IMR-90 (cell line): ENCODE measurements around the gene GIPC3. TPM values are rescaled to one million over a fixed set of nuclear protein-coding genes. Genes with fewer than 3 reads are reported as not detected.

ENCODE experiments used
- ATAC-seq: fragments of 200-7000 bp; cut with Tn5 transposase; 2 replicates; pipeline ENCODE4 v1.9.1; 2020; ENCODE audit warnings: low read depth, mild to moderate bottlenecking, moderate library complexity
- BruUV-seq: library from RNA; stranded (reverse); fragments of 400-500 nt; replicated peaks from 2 replicates; lab custom pipeline; 2021; lab: Mats Ljungman, UMichigan
- CTCF ChIA-PET: fragments of 300-600 bp; formaldehyde crosslinking; extraction: SDS; loops from one replicate; lab custom pipeline; 2021; ENCODE audit warnings: antibody characterized with exemption; lab: Yijun Ruan, JAX
- POLR2A ChIA-PET: fragments of 300-600 bp; sonication (Branson Sonifier 250); formaldehyde crosslinking; loops from one replicate; lab custom pipeline; 2022; ENCODE audit warnings: antibody characterized with exemption; ENCODE audit not compliant: unreplicated experiment; lab: Charles Lee
- DNase-seq: peaks from one replicate; pipeline ENCODE4 v3.0.0; 2013
- H2AFZ ChIP-seq: replicated peaks from 2 replicates; pipeline ENCODE3; 2013; ENCODE audit warnings: low read length, mild to moderate bottlenecking; ENCODE audit not compliant: poor library complexity
- H2AK5ac ChIP-seq: 2 replicates; pipeline ENCODE4 v1.6.1; 2013; ENCODE audit warnings: low read depth, low read length, inconsistent platforms
- H2AK9ac ChIP-seq: replicated peaks from 2 replicates; pipeline ENCODE3; 2013; ENCODE audit warnings: mild to moderate bottlenecking, low read depth, low read length, moderate library complexity; ENCODE audit not compliant: poor library complexity
- H2BK120ac ChIP-seq: 2 replicates; pipeline ENCODE4 v1.6.1; 2013; ENCODE audit warnings: low read depth, low read length, inconsistent platforms
- H2BK15ac ChIP-seq: 3 replicates; pipeline ENCODE4 v1.6.1; 2013; ENCODE audit warnings: low read depth, low read length, inconsistent platforms
- H2BK20ac ChIP-seq: 2 replicates; pipeline ENCODE4 v1.6.1; 2013; ENCODE audit warnings: low read depth, mild to moderate bottlenecking, inconsistent platforms, low read length, moderate library complexity
- H2BK5ac ChIP-seq: 2 replicates; pipeline ENCODE4 v1.6.1; 2013; ENCODE audit warnings: mild to moderate bottlenecking, low read depth, low read length, inconsistent platforms; ENCODE audit not compliant: poor library complexity, severe bottlenecking
- H3K14ac ChIP-seq: replicated peaks from 2 replicates; pipeline ENCODE4 v1.6.1; 2013; ENCODE audit warnings: low read depth, low read length, inconsistent platforms
- H3K18ac ChIP-seq: 2 replicates; pipeline ENCODE4 v1.6.1; 2013; ENCODE audit warnings: low read depth, low read length, control low read depth
- H3K23ac ChIP-seq: 2 replicates; pipeline ENCODE4 v1.6.1; 2013; ENCODE audit warnings: low read depth, low read length, inconsistent platforms
- H3K27ac ChIP-seq: 2 replicates; pipeline ENCODE4 v1.5.1; 2013; ENCODE audit warnings: mild to moderate bottlenecking, control low read depth, low read length; ENCODE audit not compliant: insufficient read depth
- H3K27me3 ChIP-seq: 2 replicates; pipeline ENCODE4 v1.6.1; 2013; ENCODE audit warnings: low read length; ENCODE audit not compliant: control insufficient read depth, insufficient read depth
- H3K36me3 ChIP-seq: 2 replicates; pipeline ENCODE4 v1.6.1; 2013; ENCODE audit warnings: low read length, mixed read lengths; ENCODE audit not compliant: control insufficient read depth, insufficient read depth
- H3K4ac ChIP-seq: 2 replicates; pipeline ENCODE4 v1.6.1; 2013; ENCODE audit warnings: low read depth, low read length, inconsistent platforms
- H3K4me1 ChIP-seq: 2 replicates; pipeline ENCODE4 v1.6.1; 2013; ENCODE audit warnings: low read length, mixed read lengths; ENCODE audit not compliant: control insufficient read depth, insufficient read depth
- H3K4me2 ChIP-seq: 2 replicates; pipeline ENCODE4 v1.6.1; 2013; ENCODE audit warnings: low read depth, mild to moderate bottlenecking, control low read depth, low read length, moderate library complexity
- H3K4me3 ChIP-seq: 2 replicates; pipeline ENCODE4 v1.5.1; 2013; ENCODE audit warnings: low read depth, mild to moderate bottlenecking, control low read depth, low read length, moderate library complexity; ENCODE audit not compliant: insufficient read depth
- H3K56ac ChIP-seq: 2 replicates; pipeline ENCODE4 v1.6.1; 2013; ENCODE audit warnings: low read length, inconsistent platforms; ENCODE audit not compliant: insufficient read depth; ENCODE audit errors: extremely low read depth
- H3K79me1 ChIP-seq, 2 experiments: 2 replicates each; pipeline ENCODE4 v1.6.1; 2013; ENCODE audit warnings: low read length in 2 of 2, inconsistent platforms in 1 of 2, low read depth in 1 of 2
- H3K9ac ChIP-seq: 2 replicates; pipeline ENCODE4 v1.6.1; 2013; ENCODE audit warnings: low read depth, low read length, control low read depth
- H3K9me1 ChIP-seq: 2 replicates; pipeline ENCODE4 v1.6.1; 2013; ENCODE audit warnings: low read length, inconsistent platforms; ENCODE audit not compliant: insufficient read depth
- H3K9me3 ChIP-seq: 2 replicates; pipeline ENCODE4 v1.6.1; 2013; ENCODE audit warnings: low read length; ENCODE audit not compliant: control insufficient read depth, insufficient read depth
- H4K20me1 ChIP-seq: 2 replicates; pipeline ENCODE4 v1.6.1; 2013; ENCODE audit warnings: low read length, inconsistent platforms; ENCODE audit not compliant: insufficient read depth
- H4K5ac ChIP-seq: 2 replicates; pipeline ENCODE4 v1.6.1; 2013; ENCODE audit warnings: mild to moderate bottlenecking, low read depth, low read length, control low read depth
- H4K8ac ChIP-seq, 2 experiments: 2 replicates each; pipeline ENCODE4 v1.6.1; 2013; ENCODE audit warnings: low read depth in 2 of 2, low read length in 2 of 2, control low read depth in 1 of 2, inconsistent platforms in 1 of 2
- H4K91ac ChIP-seq: 2 replicates; pipeline ENCODE4 v1.6.1; 2013; ENCODE audit warnings: low read depth, low read length, inconsistent platforms; ENCODE audit not compliant: insufficient read depth
- WGBS, 2 experiments: methylation state at CpG; one replicate each; pipeline versions ENCODE4 v1.1.5 to v1.1.7; 2013; ENCODE audit warnings: missing lambda C conversion rate in 2 of 2; ENCODE audit not compliant: insufficient read length in 1 of 2; ENCODE audit errors: extremely low coverage in 2 of 2; 5-methylcytosine and 5-hydroxymethylcytosine counted together
- dilution Hi-C: fragments of 300-500 bp; cut with HindIII; formaldehyde crosslinking; loops from one replicate; pipeline ENCODE4 v1.14.3; 2018; ENCODE audit warnings: low sequenced_read_pairs; ENCODE audit not compliant: unreplicated experiment
- in situ Hi-C: fragments of 300-500 bp; cut with MboI; formaldehyde crosslinking; loops from 3 replicates; pipeline ENCODE4 v1.14.3; 2019; ENCODE audit warnings: low sequenced_read_pairs, inconsistent platforms, mixed read lengths
- intact Hi-C: fragments of 100-400 bp; cut with micrococcal nuclease; formaldehyde crosslinking; loops from 2 replicates; pipeline ENCODE4 v1.10.0; 2022
- polyA plus RNA-seq, 3 experiments: library from polyadenylated mRNA; depleted of rRNA; stranded (reverse); fragments of >200 nt; gene quantifications; 2 replicates each; pipeline ENCODE4 v1.2.3, GENCODE V29; 2012; ENCODE audit warnings: low replicate concordance in 1 of 3
- total RNA-seq: library from RNA; depleted of rRNA; stranded (reverse); fragments of >200 nt; gene quantifications from 2 replicates; pipeline ENCODE4 v1.2.3, GENCODE V29; 2012
- TF ChIP-seq, protein P1 (sequence below): conservative IDR thresholded peaks from 2 replicates; pipeline ENCODE4 v1.5.1; 2012; ENCODE audit warnings: mild to moderate bottlenecking, low read depth, low read length, improper control_type of control experiment

The GIPC3 gene
- total and polyA plus RNA-seq, 2 of the 4 experiments (the other 2 are of a cell fraction) = under 0.01 to 0.36 TPM

DNA sequence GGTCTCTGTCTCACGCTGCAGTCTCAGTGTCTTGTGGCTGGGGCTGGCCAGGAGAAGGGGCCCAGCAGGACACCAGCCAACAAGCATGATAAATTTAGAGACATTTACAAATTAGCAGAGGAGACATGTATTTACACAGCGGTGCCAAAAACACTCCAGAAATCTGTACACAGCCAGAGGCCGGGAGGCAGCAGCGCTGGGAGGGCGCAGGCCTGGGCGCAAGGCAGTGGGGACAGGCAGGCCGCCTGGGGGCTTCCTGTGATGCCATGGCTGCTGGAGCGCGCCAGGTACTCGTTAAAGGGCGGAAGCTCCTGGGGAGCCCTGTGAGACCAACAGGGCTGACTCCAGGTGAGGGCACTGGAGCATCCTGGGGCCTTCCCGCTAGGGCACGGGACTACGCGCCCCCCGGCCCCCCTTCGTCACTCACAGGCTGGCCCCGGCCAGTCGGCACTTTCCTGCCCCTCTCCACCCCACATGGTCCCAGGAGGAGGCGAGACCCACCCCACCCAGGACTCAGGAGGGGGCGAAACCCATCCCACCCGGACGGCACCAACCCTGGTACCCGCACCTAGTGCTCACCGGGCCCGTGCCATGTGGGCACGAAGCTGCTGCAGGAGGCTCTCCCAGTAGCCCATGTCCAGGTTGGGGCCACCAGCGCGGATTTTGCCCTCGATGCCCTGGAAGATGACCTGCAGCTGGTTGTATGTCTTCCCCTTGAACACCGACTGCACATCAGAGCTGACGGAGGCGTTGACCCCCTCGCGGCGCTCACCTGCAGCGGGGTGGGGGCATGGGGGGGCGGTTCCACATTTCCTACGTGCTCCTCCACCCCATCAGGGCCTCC lies 28.8 kb downstream of the GIPC3 start:
- Histone ChIP-seq H3K56ac (no peak overlapping the region), H4K20me1 (peaks cover 3% of the 10 kb centered on the region; the same call in 1 of the 2 replicates), H3K9me3 (no peaks in the 10 kb centered on the region), H2AFZ (no peak overlapping the region), H3K23ac (no peak overlapping the region), H4K5ac (no peak overlapping the region), H3K4me2 (no peak overlapping the region), H3K14ac (no peak overlapping the region), H2BK20ac (no peak overlapping the region), H2BK15ac (no peak overlapping the region), H3K4ac (no peak overlapping the region), H3K79me1 (peaks cover 0 to 8% of the 10 kb centered on the region in 2 experiments; a peak in 1 of 4 replicates), H3K18ac (no peak overlapping the region), H3K4me3 (no peak overlapping the region), H2AK9ac (no peak overlapping the region), H3K27me3 (no peaks in the 10 kb centered on the region), H3K27ac (no peak overlapping the region), H3K9me1 (no peaks in the 10 kb centered on the region), H4K8ac (no peak overlapping the region), H3K36me3 (peaks cover 32% of the 10 kb centered on the region), H3K4me1 (peaks cover 3% of the 10 kb centered on the region; the same call in 1 of the 2 replicates), H2BK120ac (no peak overlapping the region), H4K91ac (no peak overlapping the region), H2BK5ac (no peak overlapping the region), H3K9ac (no peak overlapping the region), H2AK5ac (no peak overlapping the region)
- TF ChIP-seq, protein P1, sequence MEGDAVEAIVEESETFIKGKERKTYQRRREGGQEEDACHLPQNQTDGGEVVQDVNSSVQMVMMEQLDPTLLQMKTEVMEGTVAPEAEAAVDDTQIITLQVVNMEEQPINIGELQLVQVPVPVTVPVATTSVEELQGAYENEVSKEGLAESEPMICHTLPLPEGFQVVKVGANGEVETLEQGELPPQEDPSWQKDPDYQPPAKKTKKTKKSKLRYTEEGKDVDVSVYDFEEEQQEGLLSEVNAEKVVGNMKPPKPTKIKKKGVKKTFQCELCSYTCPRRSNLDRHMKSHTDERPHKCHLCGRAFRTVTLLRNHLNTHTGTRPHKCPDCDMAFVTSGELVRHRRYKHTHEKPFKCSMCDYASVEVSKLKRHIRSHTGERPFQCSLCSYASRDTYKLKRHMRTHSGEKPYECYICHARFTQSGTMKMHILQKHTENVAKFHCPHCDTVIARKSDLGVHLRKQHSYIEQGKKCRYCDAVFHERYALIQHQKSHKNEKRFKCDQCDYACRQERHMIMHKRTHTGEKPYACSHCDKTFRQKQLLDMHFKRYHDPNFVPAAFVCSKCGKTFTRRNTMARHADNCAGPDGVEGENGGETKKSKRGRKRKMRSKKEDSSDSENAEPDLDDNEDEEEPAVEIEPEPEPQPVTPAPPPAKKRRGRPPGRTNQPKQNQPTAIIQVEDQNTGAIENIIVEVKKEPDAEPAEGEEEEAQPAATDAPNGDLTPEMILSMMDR = no peak
- no TSS peak for BruUV-seq
- in situ Hi-C loops = loop anchor here (25.0 kb wide), 1 partner anchor 302 kb away; no protein-coding TSS in a partner anchor
- no peak for DNase-seq
- ATAC-seq = no peak
- ChIA-PET POLR2A (no interaction called here), CTCF (no interaction called here)
- 68% methylated on average over 14 of the region's 39 CpGs; no CpG with 5 or more reads in 1 of the 2 experiments for WGBS, 2 experiments
- dilution Hi-C loops = no loop called here
- intact Hi-C loops = loop anchor here (10.0 kb wide), 1 partner anchor 289 kb away; no protein-coding TSS in a partner anchor
